Urothelium cell line (cell line): ENCODE measurements around the gene SLC13A4.
"Not testable (repeated sequence)": the region's sequence is repeated elsewhere in the genome, so short reads cannot be mapped to it uniquely, and the experiment has no call there.

ENCODE experiments used
- DNase-seq: peaks from one replicate; pipeline ENCODE4 v3.0.0; 2011; ENCODE audit warnings: low spot score, mixed read lengths
- FAIRE-seq: peaks from 2 replicates; lab custom pipeline; 2011; peaks lifted over from hg19 to GRCh38; lab: Jason Lieb, UNC

The SLC13A4 gene

DNA sequence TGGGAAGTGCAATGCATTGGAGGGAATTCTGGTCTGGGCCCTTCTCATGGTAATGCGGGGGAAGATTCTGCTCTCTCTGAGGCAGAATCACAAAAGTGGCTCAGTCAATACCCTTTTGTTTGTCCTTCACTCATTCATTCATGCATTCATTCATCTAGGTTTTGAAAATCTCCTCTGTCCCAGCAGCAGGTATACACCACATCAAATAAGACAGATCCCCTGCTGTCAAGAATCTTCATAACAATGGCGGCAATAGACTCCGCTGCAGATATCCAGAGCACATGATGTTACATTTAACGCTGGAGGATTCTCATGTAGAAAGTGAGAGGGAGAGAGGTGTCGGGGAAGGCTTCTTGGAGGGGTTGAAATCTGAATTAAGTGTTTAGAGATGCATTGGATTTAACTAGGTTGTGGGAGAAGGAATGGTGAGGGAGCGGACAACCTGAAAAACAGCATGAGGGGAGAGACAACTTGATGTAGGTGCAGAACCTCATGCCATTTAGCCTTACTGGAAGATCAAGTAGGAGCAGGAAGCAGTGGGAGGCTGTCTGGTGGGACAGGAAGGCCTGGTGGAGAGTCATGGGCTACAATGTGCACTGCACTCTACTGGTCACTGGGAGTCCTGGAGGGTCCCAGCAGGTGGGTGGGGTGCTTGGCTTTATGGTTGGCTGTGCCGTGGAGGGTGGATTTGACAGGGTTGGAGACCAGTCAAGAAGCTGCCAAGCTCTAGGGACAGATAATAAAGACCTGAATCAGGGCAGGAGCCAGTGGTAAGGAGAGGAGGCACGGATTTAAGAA lies 25.8 kb upstream of the SLC13A4 start:
- DNase-seq = no peak
- FAIRE-seq = no peak

- no peak for DNase-seq
- no peak for FAIRE-seq
Observed at GRCh38 chr7:135748770-135749169, 20.8 kb upstream of the SLC13A4 start, which contains the start of gene FAM180A. TSS of gene FAM180A (minus strand) at chr7:135748813. CDS start at chr7:135748580, 233 bp downstream.

- no peak for FAIRE-seq
- no peak for DNase-seq
Observed at GRCh38 chr7:135747366-135747765, 19.4 kb upstream of the SLC13A4 start.

DNA sequence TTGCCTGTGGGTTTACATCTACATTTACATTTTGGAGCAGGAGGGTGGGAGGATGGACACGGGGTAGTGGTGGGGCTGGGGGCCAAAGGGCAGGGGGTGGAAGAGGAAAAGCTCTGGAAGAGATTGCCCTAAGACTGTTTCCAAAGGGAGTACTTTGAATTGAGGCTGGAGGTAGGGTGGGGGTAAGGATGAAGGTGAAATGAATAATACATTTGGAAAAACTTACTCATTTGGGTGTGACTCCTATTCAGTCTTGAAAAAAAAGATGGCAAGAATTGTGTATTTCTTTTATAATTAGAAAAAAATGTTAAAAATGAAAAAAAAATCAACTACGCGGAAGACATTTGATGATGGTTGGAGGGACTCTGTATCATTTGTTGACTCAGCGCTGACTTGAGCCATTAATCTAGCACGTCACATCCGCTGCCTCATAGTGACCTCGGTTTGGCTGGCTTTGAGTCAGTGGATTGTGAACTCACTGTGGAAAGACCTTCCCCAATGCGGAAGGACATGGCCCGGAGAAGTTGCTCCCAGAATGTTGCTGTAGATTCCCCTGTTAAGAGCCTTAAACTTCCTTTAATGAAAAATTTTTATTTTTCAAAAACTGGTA lies 17.8 kb upstream of the SLC13A4 start:
- FAIRE-seq = no peak
- peak; percentile 63 for DNase-seq

DNA sequence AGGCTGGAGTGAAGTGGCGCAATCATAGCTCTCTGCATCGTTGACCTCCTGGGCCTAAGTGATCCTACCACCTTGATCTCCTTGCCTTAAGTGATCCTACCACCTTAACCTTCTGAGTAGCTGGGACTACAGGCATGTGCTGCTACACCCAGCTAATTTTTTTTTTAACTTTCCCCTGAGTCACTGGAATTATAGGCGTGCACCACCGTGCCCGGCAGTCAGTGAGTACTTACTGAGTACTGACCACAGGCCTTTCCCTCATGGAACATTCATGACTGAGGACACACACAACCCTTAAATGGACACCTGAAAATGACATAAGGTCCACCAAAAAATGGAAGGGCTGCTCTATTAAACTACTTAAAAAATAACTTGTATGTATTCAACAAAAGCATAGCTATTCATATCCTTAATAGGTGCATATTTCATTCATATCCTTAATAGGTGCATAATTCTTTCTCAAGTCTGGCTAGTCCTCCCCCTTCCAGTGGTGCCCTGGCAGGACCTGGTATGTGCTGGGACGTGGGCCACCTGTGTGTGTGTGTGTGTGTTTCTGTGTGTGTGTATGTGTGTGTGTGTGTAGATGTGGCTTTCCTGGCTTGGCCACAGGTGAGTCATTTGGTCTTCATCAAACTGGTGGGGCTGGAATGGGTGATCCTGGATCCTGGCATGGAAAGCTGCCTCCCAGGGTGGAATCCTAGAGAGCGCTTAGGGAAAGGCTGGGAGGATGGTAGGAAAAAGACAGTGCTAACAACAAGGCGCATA lies 17.1 kb upstream of the SLC13A4 start:
- no peak for FAIRE-seq
- peak; percentile 23 for DNase-seq

- no peak for DNase-seq
Observed at GRCh38 chr7:135743907-135744731, 16.1 kb upstream of the SLC13A4 start.

DNA sequence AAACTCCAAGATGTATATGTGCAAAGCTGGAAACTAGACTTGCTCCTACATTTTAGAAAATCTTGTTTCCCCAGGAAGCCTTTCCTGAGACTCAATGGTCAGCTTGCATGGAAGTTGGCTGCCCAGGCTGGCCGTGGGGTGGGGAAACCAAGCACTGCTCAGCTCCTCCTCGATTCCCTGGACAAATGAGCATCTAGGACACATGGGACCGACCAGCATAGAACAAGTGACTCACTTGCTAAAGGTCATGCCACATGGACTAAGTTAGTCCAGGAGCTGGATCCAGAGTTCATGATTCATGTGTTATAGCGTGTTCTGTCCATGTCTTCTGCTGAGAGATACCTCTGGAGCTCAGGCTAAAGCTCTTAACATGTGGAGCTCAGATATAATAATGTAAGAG lies 14.4 kb upstream of the SLC13A4 start:
- FAIRE-seq (no peak), DNase-seq (no peak)

More at GRCh38 chr7:135743907-135744731, 16.1 kb upstream of the SLC13A4 start:
- no peak for FAIRE-seq

DNA sequence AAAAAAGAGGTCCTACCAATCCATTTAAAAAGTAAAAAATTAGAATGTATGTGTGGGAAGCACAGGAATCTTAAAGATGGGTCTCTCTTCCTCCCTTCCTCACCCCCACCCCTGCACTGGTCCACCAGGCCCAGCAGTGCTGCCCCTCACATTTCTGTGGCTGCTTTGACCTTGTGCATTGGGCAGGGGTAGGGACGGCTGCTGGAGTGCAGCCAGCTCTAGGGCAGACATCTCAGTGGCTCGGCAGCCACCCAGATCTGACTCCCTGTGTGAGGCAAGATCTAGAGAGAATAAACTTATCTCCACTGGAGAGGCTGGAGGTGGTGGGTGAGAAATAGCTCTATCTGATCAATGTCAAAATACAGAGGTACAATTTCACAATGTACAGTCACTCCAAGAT lies 13.9 kb upstream of the SLC13A4 start:
- DNase-seq (no peak), FAIRE-seq (no peak)

DNA sequence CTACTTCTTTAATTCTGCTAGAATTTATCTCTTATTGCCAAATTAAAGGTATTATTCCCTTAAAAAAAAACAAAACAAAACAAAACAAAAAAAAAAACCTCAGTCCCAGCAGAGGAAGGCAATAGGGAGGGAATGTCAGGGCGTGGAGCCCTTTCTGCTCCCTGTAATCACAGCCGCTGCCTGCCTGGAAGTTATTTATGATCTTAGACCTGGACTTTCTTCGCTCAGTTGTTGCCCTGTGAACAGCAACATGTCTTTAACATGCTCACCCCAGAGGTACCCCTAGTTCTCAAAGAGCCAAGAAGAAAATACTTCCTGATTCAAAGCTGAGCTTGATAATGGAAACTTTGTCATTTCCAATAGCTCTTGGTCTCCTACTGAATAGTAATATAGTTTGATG lies 12.9 kb upstream of the SLC13A4 start:
- FAIRE-seq (no peak), DNase-seq (no peak)

DNA sequence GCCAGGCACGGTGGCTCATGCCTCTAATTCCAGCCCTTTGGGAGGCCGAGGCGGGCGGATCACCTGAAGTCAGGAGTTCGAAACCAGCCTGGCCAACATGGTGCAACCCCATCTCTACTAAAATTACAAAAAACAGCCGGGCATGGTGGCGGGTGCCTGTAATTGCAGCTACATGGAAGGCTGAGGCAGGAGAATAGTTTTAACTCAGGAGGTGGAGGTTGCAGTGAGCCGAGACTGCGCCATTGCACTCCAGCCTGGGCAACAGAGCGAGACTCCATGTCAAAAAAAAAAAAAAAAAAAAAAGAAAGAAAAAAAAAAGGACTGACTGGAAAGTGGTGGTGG lies 9.3 kb upstream of the SLC13A4 start:
- FAIRE-seq, DNase-seq: not testable (repeated sequence)

GRCh38 chr7:135736586-135737305 lies 8.8 kb upstream of the SLC13A4 start:
- DNase-seq (no peak), FAIRE-seq (no peak)

DNA sequence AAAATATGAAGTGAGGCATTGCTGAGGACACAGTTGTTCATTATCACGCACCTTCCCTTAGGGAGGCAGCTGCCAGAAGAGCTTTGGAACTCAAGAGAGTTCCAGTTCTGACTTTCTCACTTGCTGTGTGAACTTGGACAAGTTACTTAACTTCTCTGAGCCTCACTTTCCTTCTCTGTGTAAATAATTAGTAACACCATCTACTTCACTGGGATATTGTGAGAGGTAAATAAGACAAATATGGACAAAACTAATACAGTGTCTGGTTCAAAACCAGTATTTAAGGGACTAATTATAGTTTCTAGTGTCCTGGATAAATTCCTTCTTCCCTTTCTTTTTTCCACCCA lies 6.3 kb upstream of the SLC13A4 start:
- FAIRE-seq = no peak

DNA sequence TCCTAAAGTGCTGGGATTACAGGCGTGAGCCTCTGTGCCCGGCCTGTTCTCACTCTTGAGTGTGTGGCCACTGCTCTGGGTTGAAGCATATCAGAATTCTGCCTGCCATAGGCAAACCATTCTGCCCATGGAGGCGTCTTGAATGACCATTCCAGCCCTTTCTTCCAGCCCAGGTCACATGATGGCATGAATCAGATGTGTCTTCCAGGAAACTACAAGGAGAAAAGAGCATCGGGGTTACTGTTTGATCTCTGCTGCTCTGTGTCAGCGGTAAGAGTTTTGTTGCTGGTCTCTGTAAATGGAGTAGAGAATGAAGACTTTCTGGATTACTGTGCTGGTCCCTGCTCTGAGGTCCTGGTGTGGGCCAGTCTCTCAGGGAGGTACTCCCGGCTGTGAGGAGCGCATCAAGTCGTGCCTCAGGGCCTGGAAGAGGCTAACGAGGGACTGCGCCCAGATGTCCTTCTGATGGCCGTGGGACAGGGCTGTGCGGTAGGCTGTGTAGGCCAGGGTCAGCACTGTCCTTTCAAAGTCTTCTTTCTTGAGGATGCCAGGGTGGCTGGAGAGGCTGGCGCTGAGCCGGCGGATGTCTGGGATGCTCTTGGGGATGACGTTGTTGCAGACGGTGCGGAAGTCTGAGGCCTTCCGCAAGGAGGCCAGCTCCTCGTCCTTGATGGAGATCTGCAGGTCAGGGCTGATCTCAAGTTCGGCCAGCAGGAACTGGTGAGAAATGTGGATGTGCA lies 5.8 kb upstream of the SLC13A4 start:
- no peak for FAIRE-seq
- DNase-seq = no peak

More for the DNA sequence above, 6.3 kb upstream of the SLC13A4 start:
- DNase-seq = no peak

DNA sequence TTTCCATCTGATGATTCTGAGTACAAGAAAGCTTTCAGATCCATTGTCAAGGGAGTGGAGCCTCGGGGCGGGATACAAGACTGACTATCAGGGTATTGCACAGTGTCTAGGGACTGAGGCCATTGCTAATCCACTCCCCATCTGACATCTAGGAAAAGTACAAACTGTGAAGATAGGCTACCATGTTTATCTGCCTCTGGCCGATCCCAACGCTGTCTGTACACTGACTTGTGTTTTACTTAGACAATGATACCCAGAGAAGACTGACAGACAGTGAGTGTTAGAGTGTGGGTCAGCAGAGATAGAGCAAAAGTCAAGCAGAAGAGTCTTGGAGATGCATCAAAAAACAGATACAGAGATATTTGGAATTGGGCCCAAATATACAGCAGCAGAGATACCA lies 3.1 kb upstream of the SLC13A4 start:
- FAIRE-seq (no peak), DNase-seq (no peak)

DNA sequence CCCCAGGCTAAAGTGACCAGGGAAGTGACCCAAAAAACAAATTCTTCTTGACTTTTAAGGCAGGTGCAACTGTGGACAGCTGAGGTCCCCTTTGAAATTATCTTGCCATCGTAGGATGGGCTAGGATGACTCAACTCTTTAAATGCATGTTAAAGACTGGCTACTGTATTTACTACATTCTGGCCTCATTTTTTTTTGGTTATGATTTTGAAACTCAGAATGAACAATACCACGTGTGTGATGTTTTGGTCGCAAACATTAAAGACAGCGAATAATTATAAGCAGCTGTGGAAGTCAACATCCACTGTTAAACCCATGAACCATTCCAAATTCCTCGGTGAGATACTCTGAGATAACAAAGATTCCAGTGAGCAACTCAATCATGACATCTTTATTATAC lies 1.2 kb upstream of the SLC13A4 start:
- FAIRE-seq (no peak), DNase-seq (no peak)

GRCh38 chr7:135726911-135727673 lies 894 bp downstream of the SLC13A4 start:
- FAIRE-seq = no peak
- DNase-seq = no peak

DNA sequence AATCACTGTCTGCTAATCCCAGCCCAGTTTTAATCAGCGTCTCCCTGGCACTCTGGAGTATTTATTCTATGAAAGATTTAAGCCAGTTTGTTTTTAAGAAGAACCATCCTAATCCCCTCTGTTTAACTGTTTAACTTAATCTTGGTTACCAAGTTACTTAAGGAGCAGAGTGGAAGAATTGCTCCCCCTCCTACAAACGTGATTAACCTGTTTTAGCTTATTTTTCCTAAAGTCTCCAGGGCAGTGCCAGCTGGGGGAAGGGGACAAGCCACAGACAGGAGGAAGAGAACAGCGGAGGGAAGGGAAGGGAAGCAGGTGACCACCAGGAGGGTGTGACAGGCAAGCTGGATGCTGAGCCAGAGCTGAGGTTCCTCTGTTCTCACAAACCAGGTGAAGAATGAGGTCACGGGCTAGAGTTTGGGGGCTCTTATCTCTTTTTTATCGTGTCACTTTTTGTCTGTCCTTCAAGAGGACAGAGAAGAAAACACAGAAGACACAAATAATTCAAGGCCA lies 1.7 kb downstream of the SLC13A4 start:
- FAIRE-seq (no peak), DNase-seq (no peak)

GRCh38 chr7:135723411-135723810 lies 4.6 kb downstream of the SLC13A4 start:
- no peak for FAIRE-seq
- DNase-seq = no peak
